ENCODE results near the gene MAJIN. TPM values are rescaled to one million over a fixed set of nuclear protein-coding genes. Genes with fewer than 3 reads are reported as not detected.
"Not testable (repeated sequence)": the region's sequence is repeated elsewhere in the genome, so short reads cannot be mapped to it uniquely, and the experiment has no call there.

The MAJIN gene
- total RNA-seq, 1 donor from 2014 or later = not detected

GRCh38 chr11:65008873-65009272 is 37.0 kb upstream of the MAJIN start:
- Histone ChIP-seq H3K27ac (ENCODE audit: low read depth, low read length) (no peak overlapping the region), H3K9me3 (ENCODE audit: control insufficient read depth in 3 of 3, low read length in 3 of 3) (no peaks in the 10 kb centered on the region), H3K4me3 (ENCODE audit: low read length in 3 of 3) (no peak overlapping the region), H3K27me3 (ENCODE audit: control insufficient read depth in 3 of 3, insufficient read depth in 3 of 3, low read length in 3 of 3) (no peaks in the 10 kb centered on the region), H3K36me3 (ENCODE audit: control insufficient read depth in 3 of 3, insufficient read depth in 3 of 3, low read length in 3 of 3) (no peaks in the 10 kb centered on the region), H3K4me1 (ENCODE audit: control insufficient read depth in 3 of 3, insufficient read depth in 3 of 3, low read length in 3 of 3) (peaks cover 4 to 10% (median 7%) of the 10 kb centered on the region in 3 donors), H3K9ac (ENCODE audit: low read depth in 1 of 3, low read length in 3 of 3) (no peak overlapping the region)

GRCh38 chr11:65008016-65008415 is 36.1 kb upstream of the MAJIN start:
- Histone ChIP-seq H3K4me1 (ENCODE audit: control insufficient read depth in 3 of 3, insufficient read depth in 3 of 3, low read length in 3 of 3) (peaks cover under 1 to 3% (median 3%) of the 10 kb centered on the region in 3 donors), H3K4me3 (ENCODE audit: low read length in 3 of 3) (no peak overlapping the region), H3K36me3 (ENCODE audit: control insufficient read depth in 3 of 3, insufficient read depth in 3 of 3, low read length in 3 of 3) (no peaks in the 10 kb centered on the region), H3K9me3 (ENCODE audit: control insufficient read depth in 3 of 3, low read length in 3 of 3) (no peaks in the 10 kb centered on the region), H3K9ac (ENCODE audit: low read depth in 1 of 3, low read length in 3 of 3) (no peak overlapping the region), H3K27me3 (ENCODE audit: control insufficient read depth in 3 of 3, insufficient read depth in 3 of 3, low read length in 3 of 3) (no peaks in the 10 kb centered on the region), H3K27ac (ENCODE audit: low read depth, low read length) (no peak overlapping the region)

- not testable (repeated sequence) for H3K27me3 ChIP-seq (ENCODE audit: control insufficient read depth in 3 of 3, insufficient read depth in 3 of 3, low read length in 3 of 3); H3K4me3 ChIP-seq (ENCODE audit: low read length in 3 of 3); H3K27ac ChIP-seq (ENCODE audit: low read depth, low read length); H3K36me3 ChIP-seq (ENCODE audit: control insufficient read depth in 3 of 3, insufficient read depth in 3 of 3, low read length in 3 of 3); H3K9me3 ChIP-seq (ENCODE audit: control insufficient read depth in 3 of 3, low read length in 3 of 3); H3K4me1 ChIP-seq (ENCODE audit: control insufficient read depth in 3 of 3, insufficient read depth in 3 of 3, low read length in 3 of 3); H3K9ac ChIP-seq (ENCODE audit: low read depth in 1 of 3, low read length in 3 of 3)
Measured at GRCh38 chr11:65003968-65004367, 32.1 kb upstream of the MAJIN start.

- H3K27ac ChIP-seq (ENCODE audit: low read depth, low read length) = no peak overlapping the region
- H3K9ac ChIP-seq (ENCODE audit: low read depth in 1 of 3, low read length in 3 of 3) = no peak overlapping the region
- H3K4me3 ChIP-seq (ENCODE audit: low read length in 3 of 3) = no peak overlapping the region
- no peaks in the 10 kb centered on the region for H3K36me3 ChIP-seq (ENCODE audit: control insufficient read depth in 3 of 3, insufficient read depth in 3 of 3, low read length in 3 of 3)
- no peaks in the 10 kb centered on the region for H3K9me3 ChIP-seq (ENCODE audit: control insufficient read depth in 3 of 3, low read length in 3 of 3)
- H3K27me3 ChIP-seq (ENCODE audit: control insufficient read depth in 3 of 3, insufficient read depth in 3 of 3, low read length in 3 of 3) = no peaks in the 10 kb centered on the region
- H3K4me1 ChIP-seq (ENCODE audit: control insufficient read depth in 3 of 3, insufficient read depth in 3 of 3, low read length in 3 of 3) = no peaks in the 10 kb centered on the region
Measured at GRCh38 chr11:65003282-65003681, 31.4 kb upstream of the MAJIN start.

- H3K27ac ChIP-seq (ENCODE audit: low read depth, low read length) = no peak overlapping the region
- H3K9me3 ChIP-seq (ENCODE audit: control insufficient read depth in 3 of 3, low read length in 3 of 3) = no peaks in the 10 kb centered on the region
- H3K36me3 ChIP-seq (ENCODE audit: control insufficient read depth in 3 of 3, insufficient read depth in 3 of 3, low read length in 3 of 3) = no peaks in the 10 kb centered on the region
- H3K9ac ChIP-seq (ENCODE audit: low read depth in 1 of 3, low read length in 3 of 3) = no peak overlapping the region
- H3K27me3 ChIP-seq (ENCODE audit: control insufficient read depth in 3 of 3, insufficient read depth in 3 of 3, low read length in 3 of 3) = no peaks in the 10 kb centered on the region
- H3K4me3 ChIP-seq (ENCODE audit: low read length in 3 of 3) = no peak overlapping the region
- no peaks in the 10 kb centered on the region for H3K4me1 ChIP-seq (ENCODE audit: control insufficient read depth in 3 of 3, insufficient read depth in 3 of 3, low read length in 3 of 3)
Measured at GRCh38 chr11:65002706-65003105, 30.8 kb upstream of the MAJIN start.

GRCh38 chr11:64999478-64999877 is 27.6 kb upstream of the MAJIN start:
- H3K27ac ChIP-seq (ENCODE audit: low read depth, low read length) = no peak overlapping the region
- no peak overlapping the region for H3K9ac ChIP-seq (ENCODE audit: low read depth in 1 of 3, low read length in 3 of 3)
- H3K27me3 ChIP-seq (ENCODE audit: control insufficient read depth in 3 of 3, insufficient read depth in 3 of 3, low read length in 3 of 3) = no peaks in the 10 kb centered on the region
- no peak overlapping the region for H3K4me3 ChIP-seq (ENCODE audit: low read length in 3 of 3)
- H3K36me3 ChIP-seq (ENCODE audit: control insufficient read depth in 3 of 3, insufficient read depth in 3 of 3, low read length in 3 of 3) = no peaks in the 10 kb centered on the region
- no peaks in the 10 kb centered on the region for H3K9me3 ChIP-seq (ENCODE audit: control insufficient read depth in 3 of 3, low read length in 3 of 3)
- H3K4me1 ChIP-seq (ENCODE audit: control insufficient read depth in 3 of 3, insufficient read depth in 3 of 3, low read length in 3 of 3) = peaks cover 11 to 19% (median 15%) of the 10 kb centered on the region in 3 donors

- H3K4me3 ChIP-seq (ENCODE audit: low read length in 3 of 3) = no peak overlapping the region
- no peak overlapping the region for H3K9ac ChIP-seq (ENCODE audit: low read depth in 1 of 3, low read length in 3 of 3)
- peaks cover 11 to 19% (median 15%) of the 10 kb centered on the region in 3 donors for H3K4me1 ChIP-seq (ENCODE audit: control insufficient read depth in 3 of 3, insufficient read depth in 3 of 3, low read length in 3 of 3)
- H3K9me3 ChIP-seq (ENCODE audit: control insufficient read depth in 3 of 3, low read length in 3 of 3) = no peaks in the 10 kb centered on the region
- H3K36me3 ChIP-seq (ENCODE audit: control insufficient read depth in 3 of 3, insufficient read depth in 3 of 3, low read length in 3 of 3) = peaks cover 0 to 2% (median 0%) of the 10 kb centered on the region in 3 donors
- H3K27me3 ChIP-seq (ENCODE audit: control insufficient read depth in 3 of 3, insufficient read depth in 3 of 3, low read length in 3 of 3) = no peaks in the 10 kb centered on the region
- no peak overlapping the region for H3K27ac ChIP-seq (ENCODE audit: low read depth, low read length)
Measured at GRCh38 chr11:64998690-64999431, 27.0 kb upstream of the MAJIN start.

GRCh38 chr11:64998141-64998540 is 26.2 kb upstream of the MAJIN start:
- Histone ChIP-seq H3K4me1 (ENCODE audit: control insufficient read depth in 3 of 3, insufficient read depth in 3 of 3, low read length in 3 of 3) (peaks cover 11 to 19% (median 15%) of the 10 kb centered on the region in 3 donors), H3K4me3 (ENCODE audit: low read length in 3 of 3) (no peak overlapping the region), H3K9ac (ENCODE audit: low read depth in 1 of 3, low read length in 3 of 3) (no peak overlapping the region), H3K27me3 (ENCODE audit: control insufficient read depth in 3 of 3, insufficient read depth in 3 of 3, low read length in 3 of 3) (no peaks in the 10 kb centered on the region), H3K9me3 (ENCODE audit: control insufficient read depth in 3 of 3, low read length in 3 of 3) (no peaks in the 10 kb centered on the region), H3K27ac (ENCODE audit: low read depth, low read length) (no peak overlapping the region), H3K36me3 (ENCODE audit: control insufficient read depth in 3 of 3, insufficient read depth in 3 of 3, low read length in 3 of 3) (peaks cover 0 to 2% (median 0%) of the 10 kb centered on the region in 3 donors)

- Histone ChIP-seq H3K9ac (ENCODE audit: low read depth in 1 of 3, low read length in 3 of 3) (peak within 1 kb of the TSS; percentile 78 to 84 (median 80)), H3K9me3 (ENCODE audit: control insufficient read depth in 3 of 3, low read length in 3 of 3) (no peaks in the 10 kb centered on the region), H3K36me3 (ENCODE audit: control insufficient read depth in 3 of 3, insufficient read depth in 3 of 3, low read length in 3 of 3) (peaks cover 0 to 2% (median 0%) of the 10 kb centered on the region in 3 donors), H3K4me3 (ENCODE audit: low read length in 3 of 3) (peak within 1 kb of the TSS; percentile 82 to 86 (median 85)), H3K27ac (ENCODE audit: low read depth, low read length) (peak within 1 kb of the TSS; percentile 68), H3K4me1 (ENCODE audit: control insufficient read depth in 3 of 3, insufficient read depth in 3 of 3, low read length in 3 of 3) (peaks cover 11 to 19% (median 15%) of the 10 kb centered on the region in 3 donors), H3K27me3 (ENCODE audit: control insufficient read depth in 3 of 3, insufficient read depth in 3 of 3, low read length in 3 of 3) (no peaks in the 10 kb centered on the region)
Measured at GRCh38 chr11:64996710-64997380, 24.9 kb upstream of the MAJIN start, which contains the start of gene BATF2. BATF2 (minus strand) TSS chr11:64996971; CDS start chr11:64996914, 57 bp downstream.

- H3K27ac ChIP-seq (ENCODE audit: low read depth, low read length) = peak overlapping the region; percentile 68
- peak overlapping the region; percentile 78 to 84 (median 80) for H3K9ac ChIP-seq (ENCODE audit: low read depth in 1 of 3, low read length in 3 of 3)
Measured at GRCh38 chr11:64996327-64996709, 24.4 kb upstream of the MAJIN start.

More at GRCh38 chr11:64996327-64996709, 24.4 kb upstream of the MAJIN start:
- Histone ChIP-seq H3K9me3 (ENCODE audit: control insufficient read depth in 3 of 3, low read length in 3 of 3) (no peaks in the 10 kb centered on the region), H3K36me3 (ENCODE audit: control insufficient read depth in 3 of 3, insufficient read depth in 3 of 3, low read length in 3 of 3) (peaks cover 0 to 2% (median 0%) of the 10 kb centered on the region in 3 donors), H3K27me3 (ENCODE audit: control insufficient read depth in 3 of 3, insufficient read depth in 3 of 3, low read length in 3 of 3) (no peaks in the 10 kb centered on the region), H3K4me3 (ENCODE audit: low read length in 3 of 3) (peak overlapping the region; percentile 82 to 86 (median 85)), H3K4me1 (ENCODE audit: control insufficient read depth in 3 of 3, insufficient read depth in 3 of 3, low read length in 3 of 3) (peaks cover 11 to 19% (median 15%) of the 10 kb centered on the region in 3 donors)
